ENCODE measurements around the gene FKBP1B.
"Not testable (repeated sequence)": the region's sequence is repeated elsewhere in the genome, so short reads cannot be mapped to it uniquely, and the experiment has no call there.

FKBP1B gene

DNA sequence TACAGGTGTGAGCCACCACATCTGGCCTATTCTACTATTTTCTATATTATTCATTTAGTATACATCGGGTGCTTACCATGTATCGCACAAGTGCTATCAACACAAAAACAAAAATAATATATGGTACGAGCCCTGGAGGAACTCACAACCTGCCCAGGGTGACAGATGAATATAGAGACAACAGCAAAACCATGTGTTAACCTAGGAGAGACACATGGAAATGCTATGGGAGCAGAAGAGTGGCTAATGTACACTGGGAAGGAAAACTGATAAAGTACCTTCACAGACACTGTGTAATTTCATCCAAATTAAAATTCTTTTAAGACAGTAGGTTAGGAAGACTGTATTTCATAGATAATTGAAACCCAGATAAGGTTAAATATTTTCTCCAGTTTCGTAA lies 22.7 kb downstream of the FKBP1B start:
- no peak for DNase-seq

DNA sequence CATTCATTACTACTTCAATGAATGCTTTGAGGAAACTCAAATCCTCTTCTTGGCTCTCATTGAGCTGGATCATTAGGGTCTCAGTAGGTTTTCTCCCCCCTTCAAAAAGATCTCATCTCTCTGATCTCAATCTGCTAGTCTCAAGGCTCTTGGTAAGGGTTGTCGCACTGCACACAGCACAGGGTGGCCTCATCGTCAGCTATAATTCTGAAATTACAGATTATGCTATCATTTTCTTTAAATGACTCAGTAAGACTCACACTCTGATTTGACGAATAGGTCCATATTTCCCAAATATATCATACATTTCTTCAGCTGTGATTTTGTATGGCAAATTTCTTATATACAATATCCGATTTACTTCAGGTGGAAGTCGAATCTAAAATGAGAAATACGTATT lies 24.3 kb downstream of the FKBP1B start:
- DNase-seq: no peak

DNA sequence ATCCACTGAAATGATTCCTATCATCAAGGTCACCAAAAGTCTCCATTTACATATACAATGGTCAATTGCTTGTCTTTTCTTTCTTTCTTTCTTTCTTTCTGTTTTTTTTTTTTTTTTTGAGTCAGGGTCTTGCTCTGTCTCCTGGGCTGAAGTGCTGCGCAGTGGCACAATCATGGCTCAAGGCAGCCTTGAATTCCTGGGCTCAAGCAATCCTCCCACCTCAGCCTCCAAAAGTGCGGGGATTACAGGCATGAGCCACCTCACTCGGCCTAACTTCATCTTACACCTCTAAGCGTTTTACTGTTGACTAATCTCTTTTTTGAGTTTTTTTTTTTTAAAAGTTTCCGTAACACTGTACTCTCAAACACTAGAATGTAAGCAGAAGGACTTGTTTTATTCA lies 25.7 kb downstream of the FKBP1B start:
- no peak for DNase-seq

DNA sequence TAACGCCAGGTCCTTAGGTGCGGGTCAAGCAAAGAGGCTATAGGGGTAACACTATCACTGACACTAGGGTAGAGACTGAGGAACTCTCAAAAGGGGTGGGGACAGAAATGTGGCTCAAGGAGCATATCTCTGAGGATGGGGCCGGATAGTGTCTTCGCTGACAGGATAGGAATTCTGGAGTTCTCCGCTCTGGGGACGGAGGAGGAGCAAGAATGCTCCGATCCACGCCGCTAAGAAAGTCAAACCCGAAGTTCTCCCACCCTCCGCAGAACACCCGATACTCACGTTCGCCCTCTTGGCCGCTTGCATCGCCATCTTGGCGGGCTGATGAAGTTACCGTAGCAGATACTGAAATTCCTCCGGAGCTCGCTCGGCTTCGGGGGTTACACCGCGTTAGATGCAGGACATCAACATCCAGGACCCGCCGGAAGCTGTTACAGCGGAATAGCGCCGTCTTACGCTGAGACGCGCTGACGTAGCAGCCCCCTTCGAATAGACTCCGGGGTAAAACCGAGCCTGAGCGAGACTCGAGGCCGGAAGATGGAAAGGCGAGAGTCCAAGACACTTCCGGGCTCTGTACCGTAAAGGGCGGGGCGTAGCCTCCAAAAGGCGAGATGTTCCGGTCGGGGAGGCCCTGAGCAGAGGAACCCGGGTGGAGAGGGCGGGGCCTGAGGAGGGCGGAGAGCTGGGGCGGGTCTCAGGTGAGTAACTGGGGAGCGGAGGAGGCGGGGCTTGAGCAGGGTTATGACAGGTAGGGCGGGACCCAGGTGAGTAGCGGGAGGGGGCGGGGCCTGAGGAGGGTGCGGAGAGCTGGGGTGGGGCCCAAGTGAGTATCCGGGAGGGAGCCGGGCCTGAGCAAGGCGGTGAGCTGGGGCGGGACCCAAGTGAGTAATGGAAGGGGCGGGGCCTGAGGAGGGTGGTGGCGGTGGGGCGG lies 26.6 kb downstream of the FKBP1B start, which contains the start of gene SF3B6:
Gene SF3B6, minus strand, starts transcription at position 412 of the 934 bp plus-strand sequence. Its CDS starts 97 bp downstream, at position 315.
- DNase-seq: peak; percentile 99

DNA sequence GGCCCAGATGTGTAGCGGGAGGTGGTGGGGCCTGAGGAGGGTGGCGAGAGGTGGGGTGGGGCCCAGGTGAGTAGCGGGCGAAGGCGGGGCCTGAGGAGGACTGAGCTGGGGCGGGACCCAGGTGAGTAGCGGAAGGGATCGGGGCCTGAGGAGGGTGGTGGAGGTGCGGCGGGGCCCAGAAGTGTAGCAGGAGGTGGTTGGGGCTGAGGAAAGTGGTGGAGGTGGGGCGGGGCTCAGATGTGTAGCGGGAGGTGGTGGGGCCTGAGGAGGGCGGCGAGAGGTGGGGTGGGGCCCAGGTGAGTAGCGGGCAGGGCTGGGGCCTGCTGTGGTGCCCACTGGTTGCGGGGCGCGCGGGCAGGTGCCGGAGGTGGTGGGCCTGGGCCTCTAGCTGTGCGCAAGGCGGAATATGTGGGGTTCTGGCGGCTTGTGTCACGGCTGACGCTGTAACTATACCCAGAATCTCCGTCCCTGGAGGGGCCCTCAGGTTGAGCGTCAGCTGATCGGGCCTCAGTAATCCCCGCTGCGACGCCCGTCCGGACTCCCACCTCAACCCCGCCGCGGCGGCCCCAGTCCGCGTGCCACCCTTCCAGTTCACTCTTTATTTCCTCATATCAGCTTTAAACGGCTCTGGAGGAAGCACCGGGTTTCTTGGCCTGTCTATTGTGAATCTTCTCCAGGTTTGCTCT lies 27.5 kb downstream of the FKBP1B start:
- peak; percentile 11 for DNase-seq

DNA sequence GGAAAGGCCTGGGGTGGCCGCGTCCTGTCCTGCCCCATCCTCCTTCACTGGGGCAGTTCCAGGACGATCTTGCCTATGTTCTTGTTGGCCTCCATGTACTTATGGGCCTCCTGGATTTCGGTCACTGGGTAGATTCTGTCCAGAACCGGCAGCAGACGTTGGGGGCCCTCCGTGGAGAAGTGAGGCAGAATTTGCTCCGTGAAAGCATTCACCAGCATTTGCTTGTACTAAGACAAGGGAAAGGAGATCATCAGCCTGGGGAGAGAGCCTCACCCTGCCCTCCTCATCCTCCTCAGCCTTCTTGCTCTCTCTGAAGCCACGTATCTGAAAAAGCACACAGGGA lies 28.0 kb downstream of the FKBP1B start:
- DNase-seq: no peak

DNA sequence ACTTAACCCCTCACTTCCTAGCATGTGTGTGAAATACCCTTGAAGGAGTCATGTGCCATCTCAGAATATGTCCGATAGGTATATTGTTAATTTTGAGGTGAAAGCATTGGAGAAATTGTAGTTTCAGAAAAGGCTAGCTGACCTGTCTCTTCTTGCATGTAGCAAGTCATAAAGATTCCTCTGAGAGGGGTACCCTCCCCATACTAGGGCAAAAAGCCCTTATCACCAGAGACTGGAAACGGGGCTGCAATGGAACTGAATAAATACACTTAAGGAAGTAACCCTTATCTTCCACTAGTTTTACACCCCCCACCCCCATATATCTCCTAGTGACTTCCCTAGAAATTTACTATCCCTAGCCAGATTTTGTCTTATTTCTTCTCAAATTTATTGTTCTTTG lies 28.3 kb downstream of the FKBP1B start:
- DNase-seq: no peak

DNA sequence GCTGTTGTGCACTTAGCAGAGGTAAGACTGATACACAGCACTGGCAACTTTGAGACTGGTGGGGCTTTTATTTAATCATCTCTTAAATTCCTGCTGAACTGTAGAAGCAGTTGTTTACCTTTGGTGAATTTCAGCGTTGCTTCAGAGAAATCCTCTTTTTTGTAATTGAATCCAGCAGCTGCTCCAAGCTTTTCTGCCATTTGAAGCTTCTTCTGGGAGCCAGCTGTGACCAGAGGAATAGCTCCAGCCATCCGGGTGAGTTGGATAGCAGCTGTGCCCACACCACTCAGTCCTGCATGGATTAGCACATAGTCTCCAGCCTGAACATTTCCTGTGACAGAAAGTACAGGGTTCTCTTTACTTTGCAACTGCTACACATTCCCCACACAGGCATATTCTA lies 31.2 kb downstream of the FKBP1B start:
- DNase-seq: no peak

DNA sequence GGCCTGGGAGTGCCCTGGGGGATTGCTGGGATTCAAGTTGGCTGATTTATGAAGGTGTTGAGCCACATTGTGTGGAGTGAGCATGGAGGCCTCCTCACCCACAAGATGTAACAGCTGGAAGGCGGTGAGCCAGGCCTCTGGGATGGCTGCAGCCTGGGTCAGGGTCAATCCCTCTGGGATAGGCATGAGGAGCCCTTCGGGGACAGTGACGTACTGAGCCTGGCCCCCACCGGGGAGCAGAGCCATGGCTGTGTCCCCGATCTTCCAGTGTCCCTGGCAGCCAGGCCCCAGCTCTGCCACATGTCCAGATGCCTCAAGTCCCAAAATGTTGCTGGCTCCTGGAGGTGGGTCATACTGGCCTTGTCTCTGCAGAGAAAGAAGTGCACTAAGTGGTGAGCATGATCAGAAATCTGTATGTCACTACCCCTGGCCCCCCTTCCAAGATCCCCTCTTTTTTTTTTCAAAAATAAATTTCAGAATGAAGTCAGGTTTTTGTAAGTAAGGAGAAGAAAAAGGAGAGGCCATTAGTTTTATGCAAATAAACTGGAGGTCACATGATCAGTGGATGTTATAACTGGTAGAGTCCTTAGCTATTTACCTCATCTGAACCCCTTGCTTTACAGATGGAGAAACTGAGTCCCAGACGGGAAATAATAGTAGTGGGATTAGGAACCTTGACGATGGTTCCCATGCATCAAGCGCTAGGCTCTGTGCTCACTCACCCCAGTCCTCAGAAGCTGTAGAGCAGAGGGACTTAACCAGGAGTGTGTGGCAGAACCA lies 33.4 kb downstream of the FKBP1B start:
- DNase-seq: no peak

DNA sequence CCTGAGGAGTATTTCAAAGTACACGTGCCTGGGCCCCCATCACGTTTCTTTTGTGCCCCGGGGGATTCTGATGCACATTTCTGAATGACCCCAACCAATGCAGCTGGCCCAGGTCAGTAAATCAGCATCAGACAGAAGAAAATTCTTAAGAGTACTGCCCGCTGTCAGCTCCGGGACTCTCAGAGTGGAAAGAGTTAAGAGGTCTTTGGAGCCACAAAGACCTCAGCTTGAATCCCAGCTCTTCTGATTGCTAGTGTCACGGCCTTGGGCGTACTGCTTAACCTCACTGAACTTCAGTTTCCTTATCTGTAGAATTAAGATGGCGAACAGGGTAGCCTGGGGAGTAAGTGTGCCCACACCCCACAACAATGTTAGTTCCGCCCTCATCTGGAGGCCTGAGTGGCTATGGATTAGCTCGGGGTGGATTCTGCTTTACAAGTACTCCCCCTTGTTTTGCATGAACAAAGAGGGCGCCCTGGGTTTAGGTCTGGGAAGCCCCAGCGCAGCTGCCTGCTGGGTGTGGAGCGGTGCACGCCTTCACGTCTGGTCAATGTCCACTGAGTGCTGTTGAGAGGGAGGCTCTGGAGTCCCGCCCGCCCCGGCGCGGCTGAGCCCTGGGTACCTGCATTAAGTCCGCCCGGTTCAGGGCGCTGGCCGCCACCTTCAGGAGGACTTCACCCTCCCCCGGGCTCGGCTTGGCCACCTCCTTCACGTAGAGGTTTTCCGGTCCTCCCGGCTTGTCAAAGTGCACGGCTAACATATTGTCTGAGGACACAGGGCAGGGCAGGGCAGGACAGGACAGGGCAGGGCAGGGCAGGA lies 34.2 kb downstream of the FKBP1B start:
- peak; percentile 87 for DNase-seq

DNA sequence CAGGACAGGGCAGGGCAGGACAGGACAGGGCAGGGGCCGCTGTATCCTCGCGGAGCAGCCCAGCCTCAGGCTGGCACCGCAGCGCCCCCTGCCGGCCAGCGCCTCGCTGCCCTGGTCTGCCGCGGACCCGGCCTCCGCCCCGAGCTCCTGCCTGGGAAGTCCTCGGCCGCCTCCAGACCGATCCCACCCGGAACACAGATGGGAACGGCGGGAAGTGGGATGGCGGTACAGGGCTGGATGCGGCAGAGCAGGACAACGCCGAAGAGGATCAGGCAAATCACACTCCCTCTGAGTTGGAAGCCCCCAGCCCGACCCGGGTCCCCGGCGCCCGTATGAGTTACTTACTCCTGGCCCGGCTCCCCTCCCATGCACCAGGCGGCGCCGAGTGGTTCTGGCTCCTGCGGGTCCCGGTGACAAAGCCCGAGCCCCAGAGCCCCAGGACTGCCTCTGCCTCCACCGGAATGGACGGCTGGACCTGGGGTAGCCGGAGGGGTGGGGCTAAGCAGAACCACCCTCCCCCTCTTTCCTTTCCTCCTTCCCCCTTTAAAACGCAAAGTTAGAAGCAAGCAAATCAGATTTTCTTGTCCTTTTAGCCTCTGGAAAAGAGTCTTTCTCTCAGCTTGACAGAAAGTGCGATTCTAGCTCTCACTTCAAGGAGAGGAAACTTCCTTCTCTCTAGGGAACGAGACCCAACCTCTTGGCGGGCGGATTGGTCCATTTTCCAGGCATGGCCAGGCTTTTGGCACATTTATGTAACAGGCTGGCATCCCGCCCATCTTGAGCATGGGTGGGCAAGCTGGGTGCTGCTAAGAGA lies 35.1 kb downstream of the FKBP1B start, which contains the start of gene TP53I3:
Gene TP53I3, minus strand, starts transcription at position 449 of the 814 bp plus-strand sequence. CDS start 508 bp downstream, outside the sequence.
- peak; percentile 92 for DNase-seq

DNA sequence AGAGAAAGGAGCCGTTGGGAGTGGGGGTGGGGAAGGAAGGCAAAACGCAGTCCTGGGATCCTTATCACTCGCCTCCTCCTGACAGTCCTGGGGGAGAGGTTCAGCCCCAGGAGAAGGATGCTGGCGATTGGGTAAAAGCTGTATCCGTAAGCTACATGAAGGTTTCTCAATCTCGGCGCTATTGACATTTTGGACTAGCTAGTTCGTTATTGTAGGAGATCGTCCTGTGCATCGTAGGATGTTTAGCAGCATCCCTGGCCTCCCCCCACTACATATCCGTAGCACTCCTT lies 35.6 kb downstream of the FKBP1B start:
- no peak for DNase-seq

DNA sequence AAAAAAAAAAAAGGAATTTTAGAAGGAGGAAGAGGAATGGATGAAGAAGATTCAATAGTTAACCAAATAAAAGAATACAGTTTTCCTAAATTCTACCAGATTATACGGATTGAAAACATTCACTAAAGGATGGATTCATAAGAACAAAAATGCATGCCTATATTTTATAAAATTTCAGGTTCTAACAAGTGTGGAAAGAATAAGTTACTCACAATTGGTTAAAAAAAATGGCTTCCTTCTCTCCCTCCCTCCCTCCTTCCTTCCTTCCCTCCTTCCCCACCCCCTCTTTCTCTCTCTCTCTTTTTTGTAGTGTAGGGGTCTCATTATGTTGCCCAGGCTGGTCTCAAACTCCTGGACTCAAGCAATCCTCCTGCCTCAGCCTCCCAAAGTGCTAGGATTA lies 36.7 kb downstream of the FKBP1B start:
- no peak for DNase-seq

DNA sequence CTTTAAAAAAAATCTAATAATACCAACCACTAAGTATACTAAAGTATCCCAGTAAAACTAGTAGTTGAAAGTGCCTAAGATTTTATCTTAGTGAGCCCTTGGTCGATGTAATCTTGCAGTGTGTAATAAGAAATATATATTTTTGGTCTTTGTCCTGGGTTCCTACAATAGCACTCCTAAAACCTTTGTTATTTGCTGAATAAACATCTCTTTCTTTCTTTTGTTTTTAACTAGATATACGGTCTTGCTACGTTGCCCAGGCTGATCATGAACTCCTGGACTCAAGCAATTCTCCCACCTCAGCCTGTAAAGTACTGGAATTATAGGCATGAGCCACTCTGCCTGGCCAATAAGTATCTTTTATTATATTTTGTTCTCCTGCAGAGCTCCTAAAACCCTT lies 37.5 kb downstream of the FKBP1B start:
- no peak for DNase-seq

DNA sequence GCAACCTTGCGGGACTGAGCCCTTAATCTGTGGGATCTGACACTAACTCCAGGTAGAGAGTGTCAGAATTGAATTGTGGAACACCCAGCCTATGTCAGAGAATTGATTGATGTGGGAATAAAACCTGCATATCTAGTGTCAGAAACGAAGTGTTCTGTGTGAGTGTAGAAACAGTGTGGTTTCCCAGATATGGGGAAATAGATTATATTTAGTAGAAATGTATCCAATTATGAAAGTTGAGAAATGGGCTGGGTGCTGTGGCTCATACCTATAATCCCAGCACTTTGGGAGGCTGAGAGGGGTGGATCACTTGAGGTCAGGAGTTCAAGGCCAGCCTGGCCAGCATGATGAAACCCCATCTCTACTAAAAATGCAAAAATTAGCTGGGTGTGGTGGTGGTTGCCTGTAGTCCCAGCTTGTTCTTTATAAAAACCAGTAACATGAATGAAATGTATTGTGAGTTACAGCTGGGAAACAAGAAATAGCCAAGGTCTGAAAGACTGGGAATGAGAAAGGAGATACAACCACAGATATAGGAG lies 39.3 kb downstream of the FKBP1B start:
- DNase-seq: no peak

DNA sequence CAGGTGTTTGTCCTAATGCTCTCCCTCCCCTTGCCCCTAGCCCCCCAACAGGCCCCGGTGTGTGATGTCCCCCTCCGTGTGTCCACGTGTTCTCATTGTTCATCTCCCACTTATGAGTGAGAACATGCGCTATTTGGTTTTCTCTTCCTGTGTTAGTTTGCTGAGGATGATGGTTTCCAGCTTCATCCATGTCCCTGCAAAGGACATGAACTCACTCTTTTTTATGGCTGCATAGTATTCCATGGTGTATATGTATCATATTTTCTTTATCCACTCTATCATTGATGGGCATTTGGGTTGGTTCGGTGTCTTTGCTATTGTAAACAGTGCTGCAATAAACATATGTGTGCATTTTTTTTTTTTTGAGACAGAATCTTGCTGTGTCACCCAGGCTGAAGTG lies 43.7 kb downstream of the FKBP1B start:
- not testable (repeated sequence) for DNase-seq

DNA sequence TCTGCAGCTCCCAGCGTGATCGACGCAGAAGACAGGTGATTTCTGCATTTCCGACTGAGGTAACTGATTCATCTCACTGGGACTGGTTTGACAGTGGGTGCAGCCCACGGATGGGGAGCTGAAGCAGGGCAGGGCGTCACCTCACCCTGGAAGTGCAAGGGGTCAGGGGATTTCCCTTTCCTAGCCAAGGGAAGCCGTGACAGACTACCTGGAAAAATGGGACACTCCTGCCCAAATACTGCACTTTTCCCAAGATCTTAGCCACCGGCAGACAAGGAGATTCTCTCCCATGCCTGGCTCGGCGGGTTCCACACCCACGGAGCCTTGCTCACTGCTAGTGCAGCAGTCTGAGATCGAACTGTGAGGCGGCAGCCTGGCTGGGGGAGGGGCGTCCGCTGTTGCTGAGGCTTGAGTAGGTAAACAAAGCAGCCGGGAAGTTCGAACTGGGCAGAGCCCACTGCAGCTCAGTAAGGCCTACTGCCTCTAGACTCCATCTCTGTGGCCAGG lies 45.7 kb downstream of the FKBP1B start:
- not testable (repeated sequence) for DNase-seq

DNA sequence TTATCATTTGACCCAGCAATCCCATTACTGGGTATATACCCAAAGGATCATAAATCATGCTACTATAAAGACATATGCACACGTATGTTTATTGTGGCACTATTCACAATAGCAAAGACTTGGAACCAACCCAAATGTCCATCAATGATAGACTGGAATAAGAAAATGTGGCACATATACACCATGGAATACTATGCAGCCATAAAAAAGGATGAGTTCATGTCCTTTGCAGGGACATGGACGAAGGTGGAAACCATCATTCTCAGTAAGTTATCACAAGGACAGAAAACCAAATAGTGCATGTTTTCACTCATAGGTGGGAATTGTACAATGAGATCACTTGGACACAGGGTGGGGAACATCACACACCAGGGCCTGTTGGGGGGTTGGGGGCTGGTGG lies 51.2 kb downstream of the FKBP1B start:
- DNase-seq: not testable (repeated sequence)

DNA sequence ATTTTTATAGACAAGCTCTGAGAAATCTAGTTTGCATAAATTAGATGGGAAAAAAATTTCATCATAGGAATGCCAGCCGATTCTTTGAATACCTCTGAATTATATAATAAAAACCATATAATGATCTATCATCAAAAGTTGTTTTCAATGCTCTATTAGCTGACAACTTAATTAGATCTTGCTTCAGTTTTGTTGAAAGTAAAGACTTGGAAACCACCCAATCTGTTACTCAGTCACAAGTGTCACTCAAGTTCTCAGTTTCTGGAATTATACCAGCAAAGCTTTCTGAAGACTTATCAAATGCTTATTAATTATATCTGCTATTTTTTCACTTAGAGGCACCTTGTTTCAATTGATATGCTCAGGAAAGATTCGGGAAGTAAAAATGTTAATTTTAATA lies 52.5 kb downstream of the FKBP1B start:
- DNase-seq: no peak

DNA sequence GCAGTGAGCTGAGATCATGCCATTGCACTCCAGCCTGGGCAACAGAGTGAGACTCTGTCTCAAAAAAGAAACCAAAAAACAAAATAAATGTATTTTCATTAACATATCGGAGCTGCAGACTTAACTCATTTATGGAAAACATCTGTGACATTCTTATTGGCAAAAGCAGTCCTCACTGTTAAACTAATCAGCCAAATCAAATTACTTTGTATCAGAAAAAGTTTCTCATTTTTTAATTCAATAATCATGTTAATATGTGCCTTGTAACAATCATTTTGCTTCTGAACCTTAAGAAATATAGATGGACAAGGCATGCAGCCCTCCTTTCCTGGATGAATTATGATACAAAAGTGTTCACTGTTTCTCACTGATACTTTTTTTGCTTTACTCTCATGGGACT lies 53.1 kb downstream of the FKBP1B start:
- no peak for DNase-seq

DNA sequence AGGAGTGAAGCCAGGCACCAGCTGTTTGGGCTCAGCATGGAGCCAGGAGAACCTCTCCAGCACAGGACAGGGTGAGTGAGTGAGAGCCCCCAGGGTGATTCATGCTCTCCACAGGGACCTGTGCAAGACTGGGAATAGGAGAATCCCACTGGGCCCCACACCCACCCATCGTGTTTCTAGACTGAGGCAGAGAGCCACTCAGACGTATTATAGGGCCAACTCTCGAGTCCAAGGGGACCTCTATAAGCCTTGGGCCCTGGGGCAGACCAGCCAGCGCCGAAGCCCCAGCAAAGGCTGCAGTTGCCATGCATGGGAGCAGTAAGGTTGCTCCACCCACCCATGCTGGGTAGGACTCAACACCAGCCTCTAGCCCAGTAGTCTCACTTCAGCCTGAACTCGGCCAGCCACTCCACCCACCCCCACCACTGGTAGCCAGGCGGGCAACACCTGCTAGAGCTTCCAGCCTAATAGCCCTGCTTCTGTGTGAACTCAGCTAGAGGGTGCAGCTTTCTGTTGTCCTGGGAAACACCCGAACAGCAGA lies 54.6 kb downstream of the FKBP1B start:
- no peak for DNase-seq
